ENCODE data around the gene PI3. TPM values are rescaled to one million over a fixed set of nuclear protein-coding genes. Genes with fewer than 3 reads are reported as not detected.
"Not testable (repeated sequence)": the region's sequence is repeated elsewhere in the genome, so short reads cannot be mapped to it uniquely, and the experiment has no call there.

Gene PI3, protein sequence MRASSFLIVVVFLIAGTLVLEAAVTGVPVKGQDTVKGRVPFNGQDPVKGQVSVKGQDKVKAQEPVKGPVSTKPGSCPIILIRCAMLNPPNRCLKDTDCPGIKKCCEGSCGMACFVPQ
- total RNA-seq (2014; rRNA removed; shearing (Covaris generic)) = not detected in 2 replicates

GRCh38 chr20:45174434-45175364 is at the start of gene PI3:
TSS of gene PI3 (plus strand) at chr20:45174902. CDS start at chr20:45174923, 21 bp downstream.
- in situ Hi-C loops (cut with HindIII; ENCODE audit: low sequenced_read_pairs) = no loop called here
- DNase-seq (ENCODE audit: low spot score) = no peak

GRCh38 chr20:45128099-45128498 is 46.6 kb upstream of the PI3 start:
- in situ Hi-C loops (cut with HindIII; ENCODE audit: low sequenced_read_pairs) = no loop called here
- DNase-seq (ENCODE audit: low spot score) = no peak

DNA sequence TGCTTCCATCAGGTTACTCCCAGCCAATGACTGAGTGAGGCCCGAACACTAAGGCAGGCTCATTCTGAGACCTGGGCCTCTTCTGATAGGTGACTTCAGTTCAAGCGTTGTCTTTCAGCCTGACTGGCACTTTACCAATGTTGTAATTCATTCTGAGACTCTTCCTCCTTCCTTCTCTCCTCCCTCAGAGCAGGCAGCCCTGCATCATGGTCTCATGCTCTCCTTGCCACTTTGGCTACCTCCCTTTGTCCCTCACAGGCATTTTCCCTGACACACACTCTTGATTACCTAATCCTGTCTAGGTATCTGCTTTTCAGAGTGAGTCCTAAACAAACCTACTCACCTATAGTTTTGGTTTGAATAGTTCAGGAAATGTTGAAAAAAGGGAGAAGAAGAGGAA is 37.8 kb upstream of the PI3 start:
- DNase-seq (ENCODE audit: low spot score) = no peak
- in situ Hi-C loops (cut with HindIII; ENCODE audit: low sequenced_read_pairs) = no loop called here

DNA sequence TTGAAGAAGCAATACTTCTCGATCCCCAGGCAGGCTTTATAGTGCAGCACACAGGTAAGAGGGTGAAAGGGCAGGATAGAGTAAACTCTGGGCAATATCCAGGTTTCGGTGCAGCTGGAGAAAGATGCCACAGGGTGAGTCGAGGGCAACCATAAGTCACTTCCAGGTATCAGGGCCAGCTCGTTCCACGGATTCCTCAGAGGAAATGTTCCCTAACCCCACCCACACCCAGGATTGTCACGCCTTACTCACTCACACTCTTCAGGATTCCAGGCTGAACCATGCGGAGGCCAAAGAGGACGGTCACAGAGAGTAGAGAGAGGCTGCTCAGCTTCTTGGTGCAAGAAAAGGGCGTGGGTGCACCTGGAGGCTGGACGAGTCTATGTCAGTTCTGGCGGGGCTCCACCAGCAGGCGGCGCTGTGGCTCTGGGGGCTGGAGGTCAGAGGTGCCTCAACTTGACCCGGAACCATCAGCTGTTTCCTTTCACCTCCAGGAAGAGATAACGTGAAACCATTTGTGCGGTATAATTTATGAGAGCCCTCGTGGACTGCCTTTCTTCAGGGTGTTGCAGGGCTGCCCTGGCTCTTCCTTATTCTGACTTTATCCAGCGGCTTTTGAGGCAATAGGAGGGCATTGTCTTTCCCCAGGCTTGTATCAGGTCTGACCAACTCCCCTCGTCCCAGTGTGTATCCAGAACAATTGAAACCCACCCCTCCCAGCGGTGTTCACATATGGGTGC is 36.0 kb upstream of the PI3 start:
- in situ Hi-C loops (cut with HindIII; ENCODE audit: low sequenced_read_pairs) = no loop called here
- DNase-seq (ENCODE audit: low spot score) = no peak

- DNase-seq (ENCODE audit: low spot score); in situ Hi-C loops (cut with HindIII; ENCODE audit: low sequenced_read_pairs): not testable (repeated sequence)
Observed at GRCh38 chr20:45139733-45140375, 34.8 kb upstream of the PI3 start.

DNA sequence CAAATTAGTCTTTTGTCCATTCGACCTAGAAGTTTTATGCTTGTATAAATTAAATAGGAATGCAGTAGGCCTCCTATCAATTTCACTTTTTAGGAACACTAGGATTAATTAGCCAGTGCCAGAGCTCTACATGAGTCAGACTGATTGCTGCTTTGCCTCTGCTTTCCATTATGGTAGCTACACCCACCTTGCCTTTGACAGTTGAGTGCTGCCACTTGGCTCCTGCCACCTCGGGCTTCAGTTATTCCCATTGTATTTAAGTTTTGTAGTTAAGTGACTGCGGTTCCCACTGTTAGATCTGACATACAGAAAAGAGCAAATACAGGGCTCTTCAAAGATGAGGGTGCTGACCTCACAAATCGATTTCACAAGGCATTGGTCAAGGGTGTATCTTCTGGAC is 33.9 kb upstream of the PI3 start:
- in situ Hi-C loops (cut with HindIII; ENCODE audit: low sequenced_read_pairs) = no loop called here
- no peak for DNase-seq (ENCODE audit: low spot score)

GRCh38 chr20:45149062-45149461 is 25.6 kb upstream of the PI3 start:
- in situ Hi-C loops (cut with HindIII; ENCODE audit: low sequenced_read_pairs) = no loop called here

DNA sequence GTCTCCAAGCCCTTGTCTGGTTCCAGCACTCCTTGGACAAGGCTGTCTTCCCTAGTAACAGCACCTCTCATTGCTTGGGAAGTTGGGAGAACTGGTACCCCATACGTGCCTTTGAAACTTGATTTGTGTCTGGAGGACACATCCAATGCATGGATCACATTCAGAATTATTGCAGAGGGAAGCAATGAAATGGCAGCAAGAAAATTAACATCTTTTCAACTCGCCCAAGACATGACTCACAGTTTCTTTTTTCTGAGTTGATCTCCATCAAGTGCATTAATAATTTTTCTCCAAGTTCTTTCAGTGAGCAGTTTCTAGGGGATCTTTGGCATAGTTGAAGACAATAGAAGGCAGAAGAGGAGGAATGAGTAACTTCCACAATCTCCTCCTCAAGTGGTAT is 22.3 kb upstream of the PI3 start:
- no peak for DNase-seq (ENCODE audit: low spot score)
- in situ Hi-C loops (cut with HindIII; ENCODE audit: low sequenced_read_pairs) = no loop called here

More at GRCh38 chr20:45149062-45149461, 25.6 kb upstream of the PI3 start:
- DNase-seq (ENCODE audit: low spot score) = no peak

DNA sequence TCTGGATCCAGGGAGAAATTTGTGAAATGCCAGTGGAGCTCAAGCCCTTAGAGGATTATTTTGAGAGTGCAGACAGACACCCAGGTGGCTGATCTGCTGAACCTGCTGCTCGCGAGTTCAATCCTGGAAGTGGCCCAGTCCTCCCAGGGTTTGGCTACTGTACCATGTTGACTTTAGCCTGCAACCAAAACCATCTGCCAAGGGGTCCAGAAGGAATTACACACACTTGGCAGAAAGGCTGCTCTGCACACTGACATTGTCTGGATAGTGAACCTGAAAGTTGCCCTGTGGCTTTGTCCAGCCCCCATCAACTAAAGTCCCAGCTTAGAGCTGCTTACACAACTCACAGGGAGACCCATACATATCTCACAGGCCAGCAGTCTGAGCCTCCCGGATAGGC is 21.6 kb upstream of the PI3 start:
- in situ Hi-C loops (cut with HindIII; ENCODE audit: low sequenced_read_pairs) = no loop called here
- no peak for DNase-seq (ENCODE audit: low spot score)

- DNase-seq (ENCODE audit: low spot score) = peak; percentile 1
- in situ Hi-C loops (cut with HindIII; ENCODE audit: low sequenced_read_pairs) = no loop called here
Observed at GRCh38 chr20:45153752-45154151, 20.9 kb upstream of the PI3 start.

DNA sequence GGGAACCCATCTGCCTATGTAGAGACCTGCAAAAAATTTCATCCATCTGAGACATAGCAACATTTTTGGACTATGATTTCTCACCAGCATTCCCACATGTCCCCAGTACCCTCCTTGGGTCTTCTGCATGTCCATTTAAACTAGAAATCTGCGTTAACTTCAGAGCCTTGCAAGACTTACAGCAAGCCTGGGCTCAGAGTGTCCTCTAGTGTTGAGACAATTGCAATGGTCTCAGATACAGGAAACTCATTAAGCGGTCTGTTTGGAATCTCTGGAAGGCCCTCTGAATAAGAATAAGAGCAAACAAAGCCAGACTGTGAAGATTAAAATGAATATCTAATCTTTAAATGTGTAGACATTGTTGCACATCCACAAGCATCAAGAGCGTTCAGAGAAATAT is 20.5 kb upstream of the PI3 start:
- no peak for DNase-seq (ENCODE audit: low spot score)
- in situ Hi-C loops (cut with HindIII; ENCODE audit: low sequenced_read_pairs) = no loop called here

DNA sequence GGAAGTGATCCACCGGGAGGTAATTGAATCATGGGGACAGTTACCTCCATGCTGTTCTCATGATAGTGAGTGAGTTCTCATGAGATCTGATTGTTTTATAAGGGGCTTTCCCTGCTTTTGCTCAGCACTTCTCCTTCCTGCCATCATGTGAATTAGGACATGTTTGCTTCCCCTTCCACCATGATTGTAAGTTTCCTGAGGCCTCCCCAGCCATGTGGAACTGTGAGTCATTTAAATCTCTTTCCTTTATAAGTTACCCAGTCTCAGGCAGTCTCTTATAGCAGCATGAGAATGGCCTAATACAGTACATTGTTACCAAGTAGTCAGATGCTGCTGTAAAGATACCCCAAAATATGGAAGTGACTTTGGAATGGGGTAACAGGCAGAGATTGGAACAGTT is 19.9 kb upstream of the PI3 start:
- in situ Hi-C loops (cut with HindIII; ENCODE audit: low sequenced_read_pairs); DNase-seq (ENCODE audit: low spot score): not testable (repeated sequence)

- in situ Hi-C loops (cut with HindIII; ENCODE audit: low sequenced_read_pairs) = no loop called here
- no peak for DNase-seq (ENCODE audit: low spot score)
Observed at GRCh38 chr20:45156713-45157112, 18.0 kb upstream of the PI3 start.

- no peak for DNase-seq (ENCODE audit: low spot score)
- in situ Hi-C loops (cut with HindIII; ENCODE audit: low sequenced_read_pairs) = no loop called here
Observed at GRCh38 chr20:45157962-45158361, 16.7 kb upstream of the PI3 start.

DNA sequence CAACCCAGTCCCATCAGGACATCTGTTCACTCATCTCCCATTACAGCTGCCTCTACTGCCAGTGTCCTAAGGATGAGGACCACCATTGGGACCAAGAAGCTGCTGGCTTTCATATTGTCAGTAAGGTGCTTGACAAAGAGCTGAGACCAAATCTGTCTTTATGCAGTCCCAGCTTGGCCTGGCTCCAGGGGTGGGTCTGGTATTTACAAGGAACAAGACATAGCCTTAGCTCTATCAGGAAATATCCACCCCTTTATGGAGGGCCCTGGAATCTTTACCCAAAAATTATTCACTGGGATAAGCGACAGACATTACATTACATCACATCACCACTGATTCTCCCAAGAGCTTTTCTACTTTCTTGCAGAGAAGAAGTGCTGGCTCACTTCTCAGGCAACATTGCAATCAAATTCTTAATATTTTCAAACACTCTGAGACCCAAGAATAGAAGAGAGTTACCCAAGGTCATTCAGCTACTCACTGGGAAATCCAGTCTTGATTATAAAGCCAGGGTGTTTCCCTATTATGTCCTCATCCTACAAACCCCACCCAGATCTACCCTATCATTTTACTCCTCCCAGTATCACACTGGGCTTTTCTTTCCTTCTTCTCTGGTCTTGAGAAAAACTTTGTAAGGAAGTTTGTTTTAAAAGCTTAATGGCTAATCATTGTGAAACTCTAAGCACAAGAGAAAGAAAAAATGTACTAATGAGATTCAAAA is 11.5 kb upstream of the PI3 start:
- no peak for DNase-seq (ENCODE audit: low spot score)
- in situ Hi-C loops (cut with HindIII; ENCODE audit: low sequenced_read_pairs) = no loop called here

GRCh38 chr20:45164906-45165305 is 9.8 kb upstream of the PI3 start:
- no peak for DNase-seq (ENCODE audit: low spot score)
- in situ Hi-C loops (cut with HindIII; ENCODE audit: low sequenced_read_pairs) = no loop called here

DNA sequence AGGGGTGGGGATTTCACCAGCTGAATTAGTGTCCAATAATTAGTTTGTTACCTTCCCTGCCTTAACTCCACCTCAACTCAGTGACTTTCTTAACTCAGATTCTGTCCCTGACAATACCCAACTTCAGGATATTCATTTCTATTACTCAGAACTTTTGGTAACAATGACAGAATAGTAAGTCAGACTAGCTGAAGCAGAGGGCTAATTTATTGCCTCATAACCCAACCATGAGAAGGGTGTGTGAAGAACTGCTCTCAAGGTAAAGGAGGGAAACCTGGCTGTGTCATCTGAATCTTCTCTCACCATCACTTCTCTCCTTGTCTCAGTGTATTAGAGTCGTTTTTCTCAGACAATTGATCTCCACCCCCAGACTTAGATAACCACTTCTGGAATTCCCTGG is 1.2 kb upstream of the PI3 start:
- in situ Hi-C loops (cut with HindIII; ENCODE audit: low sequenced_read_pairs) = no loop called here
- no peak for DNase-seq (ENCODE audit: low spot score)

- in situ Hi-C loops (cut with HindIII; ENCODE audit: low sequenced_read_pairs) = no loop called here
- DNase-seq (ENCODE audit: low spot score) = no peak
Observed at GRCh38 chr20:45176526-45177267, 2.0 kb downstream of the PI3 start.
